ENCODE data around the gene KTI12.

DNA sequence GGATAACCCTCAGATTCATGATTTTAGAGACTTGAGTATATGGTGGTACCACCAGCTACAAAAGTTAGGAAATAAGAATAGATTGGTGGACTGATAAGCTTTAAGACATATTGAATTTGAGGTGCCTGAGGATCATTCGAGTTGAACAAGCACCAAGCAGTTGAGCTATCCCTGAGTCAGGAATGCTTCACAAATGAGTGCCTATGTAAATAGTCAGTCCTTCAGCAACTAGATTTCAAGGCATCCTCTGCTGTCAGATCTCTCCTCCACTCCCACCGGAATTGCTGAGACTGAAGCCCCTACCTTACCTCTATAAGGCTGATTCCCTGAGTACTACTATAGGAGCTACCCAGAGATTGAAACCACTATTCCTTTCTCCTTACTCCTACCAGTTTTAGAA, 29.6 kb upstream of the KTI12 start:
- TF ChIP-seq YY1 (IDR thresholded peaks at IDR 0.05; ENCODE audit: insufficient read depth, insufficient read length) = no peak
- TF ChIP-seq SUZ12 (IDR thresholded peaks at IDR 0.05; ENCODE audit: extremely low read depth, insufficient read depth, insufficient read length) = no peak
- TF ChIP-seq ZNF274 (IDR thresholded peaks at IDR 0.05; ENCODE audit: low read depth, low read length) = no peak

Data from NT2/D1 (cell line).